Duodenal mucosa (tissue), 2 donors: ENCODE results near the gene CDCA7L.

ENCODE experiments used
- H3K27ac ChIP-seq: one replicate; pipeline ENCODE4 v1.7.0; 2013; ENCODE audit warnings: low read depth, low read length
- H3K27me3 ChIP-seq, 2 donors: one replicate each; pipeline ENCODE4 v1.7.0; 2013; ENCODE audit warnings: low read length in 2 of 2, control low read depth in 1 of 2; ENCODE audit not compliant: insufficient read depth in 2 of 2, control insufficient read depth in 1 of 2
- H3K36me3 ChIP-seq, 2 donors: one replicate each; pipeline ENCODE4 v1.7.0; 2013; ENCODE audit warnings: low read length in 2 of 2, control low read depth in 1 of 2; ENCODE audit not compliant: insufficient read depth in 2 of 2, control insufficient read depth in 1 of 2
- H3K4me1 ChIP-seq, 2 donors: one replicate each; pipeline ENCODE4 v1.7.0; 2013; ENCODE audit warnings: low read length in 2 of 2, control low read depth in 1 of 2; ENCODE audit not compliant: insufficient read depth in 2 of 2, control insufficient read depth in 1 of 2
- H3K4me3 ChIP-seq, 2 donors: one replicate each; pipeline ENCODE4 v1.7.0; 2013; ENCODE audit warnings: low read length in 2 of 2, low read depth in 1 of 2
- H3K9ac ChIP-seq, 2 donors: one replicate each; pipeline ENCODE4 v1.7.0; 2013; ENCODE audit warnings: low read length in 2 of 2, low read depth in 1 of 2
- H3K9me3 ChIP-seq, 2 donors: one replicate each; pipeline ENCODE4 v1.7.0; 2013; ENCODE audit warnings: low read length in 2 of 2, control low read depth in 1 of 2; ENCODE audit not compliant: control insufficient read depth in 1 of 2

The CDCA7L gene

DNA sequence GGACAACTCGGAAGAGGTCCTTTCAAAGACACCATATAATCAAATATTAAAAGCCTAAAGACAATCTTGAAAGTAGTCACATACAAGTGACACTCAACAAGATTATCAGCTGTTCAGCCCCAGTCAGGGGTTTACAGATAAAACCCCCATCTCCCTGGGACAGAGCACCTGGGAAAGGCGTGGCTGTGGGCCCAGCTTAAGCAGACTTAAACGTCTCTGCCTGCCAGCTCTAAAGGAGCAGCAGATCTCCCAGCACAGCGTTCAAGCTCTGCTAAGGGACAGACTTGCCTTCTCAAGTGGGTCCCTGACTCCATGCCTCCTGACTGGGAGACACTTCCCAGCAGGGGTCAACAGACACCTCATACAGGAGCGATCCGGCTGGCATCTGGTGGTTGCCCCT is 18.0 kb downstream of the CDCA7L start:
- no peak overlapping the region for H3K27ac ChIP-seq
- no peaks in the 10 kb centered on the region for H3K4me1 ChIP-seq
- H3K9me3 ChIP-seq = no peaks in the 10 kb centered on the region
- H3K36me3 ChIP-seq = no peaks in the 10 kb centered on the region
- no peak overlapping the region for H3K4me3 ChIP-seq
- no peaks in the 10 kb centered on the region for H3K27me3 ChIP-seq
- no peak overlapping the region for H3K9ac ChIP-seq

- H3K4me3 ChIP-seq = no peak overlapping the region
- H3K9me3 ChIP-seq = no peaks in the 10 kb centered on the region
- no peaks in the 10 kb centered on the region for H3K27me3 ChIP-seq
- no peaks in the 10 kb centered on the region for H3K4me1 ChIP-seq
- H3K27ac ChIP-seq = no peak overlapping the region
- no peak overlapping the region for H3K9ac ChIP-seq
- H3K36me3 ChIP-seq = no peaks in the 10 kb centered on the region
These were observed 19.3 kb downstream of the CDCA7L start for GRCh38 chr7:21926448-21926847.

- Histone ChIP-seq H3K27ac (no peak overlapping the region), H3K36me3 (no peaks in the 10 kb centered on the region)
These were observed 22.0 kb downstream of the CDCA7L start for GRCh38 chr7:21923658-21924057.

GRCh38 chr7:21922605-21923004 is 23.1 kb downstream of the CDCA7L start:
- H3K4me3 ChIP-seq = no peak overlapping the region
- no peaks in the 10 kb centered on the region for H3K4me1 ChIP-seq
- H3K27ac ChIP-seq = no peak overlapping the region
- no peak overlapping the region for H3K9ac ChIP-seq
- no peaks in the 10 kb centered on the region for H3K9me3 ChIP-seq
- no peaks in the 10 kb centered on the region for H3K27me3 ChIP-seq
- H3K36me3 ChIP-seq = no peaks in the 10 kb centered on the region

More at GRCh38 chr7:21923658-21924057, 22.0 kb downstream of the CDCA7L start:
- Histone ChIP-seq H3K4me1 (no peaks in the 10 kb centered on the region), H3K27me3 (no peaks in the 10 kb centered on the region), H3K4me3 (no peak overlapping the region), H3K9ac (no peak overlapping the region), H3K9me3 (no peaks in the 10 kb centered on the region)

DNA sequence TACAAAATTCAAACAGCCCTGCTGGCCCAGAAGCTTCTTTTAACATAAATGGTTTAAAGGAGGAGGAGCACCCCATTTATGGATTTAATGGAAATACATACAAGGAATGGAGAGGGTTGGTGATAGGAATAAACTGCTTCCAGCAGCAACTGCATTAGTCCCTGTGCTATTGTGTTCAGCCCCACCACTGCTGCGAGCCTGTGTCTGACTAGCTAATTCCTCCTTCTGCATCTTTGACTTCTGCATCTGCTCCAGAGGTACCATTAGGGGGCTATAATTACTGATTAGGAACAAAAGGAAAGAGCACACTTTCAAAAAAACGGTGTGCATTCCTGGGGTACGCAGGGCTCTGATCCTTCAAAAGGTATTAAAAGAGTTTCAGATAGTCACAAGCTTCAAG is 24.8 kb downstream of the CDCA7L start:
- no peaks in the 10 kb centered on the region for H3K9me3 ChIP-seq

GRCh38 chr7:21918216-21918615 is 27.5 kb downstream of the CDCA7L start:
- no peak overlapping the region for H3K4me3 ChIP-seq
- H3K27ac ChIP-seq = no peak overlapping the region

More for the DNA sequence above, 24.8 kb downstream of the CDCA7L start:
- Histone ChIP-seq H3K27me3 (no peaks in the 10 kb centered on the region), H3K4me3 (no peak overlapping the region), H3K36me3 (no peaks in the 10 kb centered on the region), H3K27ac (no peak overlapping the region), H3K9ac (no peak overlapping the region), H3K4me1 (no peaks in the 10 kb centered on the region)

GRCh38 chr7:21916629-21917028 is 29.1 kb downstream of the CDCA7L start:
- no peaks in the 10 kb centered on the region for H3K27me3 ChIP-seq
- no peak overlapping the region for H3K27ac ChIP-seq
- no peak overlapping the region for H3K4me3 ChIP-seq
- H3K9ac ChIP-seq = no peak overlapping the region
- peaks cover 7 to 12% of the 10 kb centered on the region in 2 donors for H3K36me3 ChIP-seq
- no peaks in the 10 kb centered on the region for H3K4me1 ChIP-seq
- H3K9me3 ChIP-seq = no peaks in the 10 kb centered on the region

More at GRCh38 chr7:21918216-21918615, 27.5 kb downstream of the CDCA7L start:
- Histone ChIP-seq H3K27me3 (no peaks in the 10 kb centered on the region), H3K9me3 (no peaks in the 10 kb centered on the region), H3K36me3 (peaks cover 7 to 12% of the 10 kb centered on the region in 2 donors), H3K9ac (no peak overlapping the region), H3K4me1 (no peaks in the 10 kb centered on the region)

GRCh38 chr7:21916176-21916575 is 29.5 kb downstream of the CDCA7L start:
- H3K4me1 ChIP-seq = no peaks in the 10 kb centered on the region
- no peak overlapping the region for H3K9ac ChIP-seq
- H3K9me3 ChIP-seq = no peaks in the 10 kb centered on the region
- no peak overlapping the region for H3K27ac ChIP-seq
- no peaks in the 10 kb centered on the region for H3K27me3 ChIP-seq
- H3K36me3 ChIP-seq = peaks cover 10 to 12% of the 10 kb centered on the region in 2 donors
- H3K4me3 ChIP-seq = no peak overlapping the region

- no peak overlapping the region for H3K4me3 ChIP-seq
These were observed 30.6 kb downstream of the CDCA7L start for GRCh38 chr7:21915140-21915539.

GRCh38 chr7:21914671-21915070 is 31.0 kb downstream of the CDCA7L start:
- H3K9me3 ChIP-seq = no peaks in the 10 kb centered on the region
- no peak overlapping the region for H3K9ac ChIP-seq
- no peaks in the 10 kb centered on the region for H3K27me3 ChIP-seq
- H3K27ac ChIP-seq = no peak overlapping the region
- H3K36me3 ChIP-seq = peaks cover 10 to 12% of the 10 kb centered on the region in 2 donors
- no peaks in the 10 kb centered on the region for H3K4me1 ChIP-seq
- no peak overlapping the region for H3K4me3 ChIP-seq

More at GRCh38 chr7:21915140-21915539, 30.6 kb downstream of the CDCA7L start:
- no peaks in the 10 kb centered on the region for H3K27me3 ChIP-seq
- H3K9me3 ChIP-seq = no peaks in the 10 kb centered on the region
- H3K36me3 ChIP-seq = peaks cover 10 to 12% of the 10 kb centered on the region in 2 donors
- no peaks in the 10 kb centered on the region for H3K4me1 ChIP-seq
- H3K27ac ChIP-seq = no peak overlapping the region
- no peak overlapping the region for H3K9ac ChIP-seq
